Measurements from ENCODE around the gene FXYD7. TPM values are rescaled to one million over a fixed set of nuclear protein-coding genes. Genes with fewer than 3 reads are reported as not detected.

FXYD7 gene
- total and polyA plus RNA-seq, 4 donors = 12.1 to 281 (median 157) TPM

DNA sequence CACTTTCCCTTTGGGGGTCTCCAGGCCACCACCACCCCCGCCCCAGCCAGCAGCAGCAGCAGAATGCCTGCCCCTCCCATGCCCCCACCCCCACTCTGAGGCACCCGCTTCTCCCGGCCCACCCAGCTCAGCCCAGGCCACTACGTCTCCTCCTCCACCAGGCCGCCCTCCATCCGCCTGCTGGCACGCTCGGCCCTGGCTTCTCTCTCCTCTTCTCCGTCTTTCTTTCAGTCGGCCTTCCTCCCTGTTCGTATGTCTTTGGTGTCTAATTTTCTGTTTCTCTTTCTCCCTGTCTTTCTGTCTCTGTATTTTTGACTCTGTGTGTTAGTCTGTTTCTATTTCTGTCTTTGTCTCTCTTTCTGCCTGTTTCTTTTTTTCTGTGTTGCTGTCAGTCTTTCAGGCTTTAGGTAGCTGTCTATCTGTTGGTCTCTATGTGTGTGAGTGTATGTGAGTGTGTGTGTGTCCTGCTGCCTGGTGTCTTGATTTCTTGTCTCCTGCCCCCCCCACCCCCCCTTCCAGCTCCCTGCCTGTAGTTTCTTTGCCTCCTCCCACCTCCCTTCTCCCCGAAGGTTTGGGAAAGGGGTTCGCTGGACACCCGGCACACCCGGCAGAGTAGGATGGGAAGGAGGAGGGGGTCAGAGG, 8.3 kb upstream of the FXYD7 start, which contains the start of gene LGI4:
LGI4 (minus strand) TSS at position 459 of the 642 bp plus-strand sequence; CDS start at position 80, 379 bp downstream.
- Histone ChIP-seq H3K4me1 (ENCODE audit: control insufficient read depth, insufficient read depth, low read length) (peaks cover 50% of the 10 kb centered on the region), H3K36me3 (ENCODE audit: control insufficient read depth, insufficient read depth, low read length) (peaks cover 17% of the 10 kb centered on the region), H3K9me3 (ENCODE audit: control insufficient read depth, insufficient read depth, low read length) (no peaks in the 10 kb centered on the region), H3K4me3 (ENCODE audit: low read depth, low read length) (peak within 1 kb of the TSS; percentile 35), H3K27ac (ENCODE audit: low read depth, low read length) (peak within 1 kb of the TSS; percentile 80), H3K27me3 (ENCODE audit: control insufficient read depth, insufficient read depth, low read length) (no peaks in the 10 kb centered on the region)
- WGBS (ENCODE audit: insufficient coverage) = 39% methylated on average over 5 of the region's 15 CpGs
- DNase-seq (ENCODE audit: low read depth in 4 of 6, low spot score in 6 of 6) = peak in 1 of 6 donors; percentile 33

- Histone ChIP-seq H3K27me3 (ENCODE audit: control insufficient read depth, insufficient read depth, low read length) (peaks cover 2% of the 10 kb centered on the region), H3K4me3 (ENCODE audit: low read depth, low read length) (peak overlapping the region; percentile 35), H3K27ac (ENCODE audit: low read depth, low read length) (peak overlapping the region; percentile 80), H3K4me1 (ENCODE audit: control insufficient read depth, insufficient read depth, low read length) (peaks cover 57% of the 10 kb centered on the region), H3K9me3 (ENCODE audit: control insufficient read depth, insufficient read depth, low read length) (no peaks in the 10 kb centered on the region), H3K36me3 (ENCODE audit: control insufficient read depth, insufficient read depth, low read length) (peaks cover 16% of the 10 kb centered on the region)
- peak in 2 of 6 donors; percentile 91 to 93 for DNase-seq (ENCODE audit: low read depth in 4 of 6, low spot score in 6 of 6)
- 0% methylated on average over 3 of the region's 7 CpGs for WGBS (ENCODE audit: insufficient coverage)
These were observed 7.6 kb upstream of the FXYD7 start for GRCh38 chr19:35135389-35135909.

DNA sequence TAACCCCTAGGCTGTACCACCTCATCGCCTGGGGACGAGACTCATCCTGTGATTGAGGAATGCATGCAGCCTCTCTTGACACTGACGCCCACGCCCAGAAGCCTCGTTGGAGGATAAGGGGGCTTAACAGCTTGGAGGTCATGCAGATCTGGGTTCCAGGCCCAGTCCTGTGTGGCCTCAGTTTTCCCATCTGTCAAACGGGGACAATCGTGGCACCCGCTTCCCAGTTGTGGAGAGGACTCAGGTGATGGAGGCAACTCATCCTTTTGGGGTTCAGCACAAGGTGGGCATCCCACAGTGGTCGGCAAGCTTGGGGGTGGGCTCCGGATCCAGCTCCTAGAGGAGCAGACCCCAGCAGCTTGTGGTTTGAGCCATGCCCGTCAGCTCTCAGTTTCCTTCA, 6.8 kb upstream of the FXYD7 start:
- Histone ChIP-seq H3K36me3 (ENCODE audit: control insufficient read depth, insufficient read depth, low read length) (peaks cover 10% of the 10 kb centered on the region), H3K9me3 (ENCODE audit: control insufficient read depth, insufficient read depth, low read length) (no peaks in the 10 kb centered on the region), H3K4me1 (ENCODE audit: control insufficient read depth, insufficient read depth, low read length) (peaks cover 62% of the 10 kb centered on the region), H3K4me3 (ENCODE audit: low read depth, low read length) (no peak overlapping the region), H3K27me3 (ENCODE audit: control insufficient read depth, insufficient read depth, low read length) (peaks cover 3% of the 10 kb centered on the region), H3K27ac (ENCODE audit: low read depth, low read length) (peak overlapping the region; percentile 80)
- 90% methylated on average over 7 of the region's 11 CpGs for WGBS (ENCODE audit: insufficient coverage)
- no peak for DNase-seq (ENCODE audit: low read depth in 4 of 6, low spot score in 6 of 6)

GRCh38 chr19:35136977-35137702, 5.9 kb upstream of the FXYD7 start:
- Histone ChIP-seq H3K4me1 (ENCODE audit: control insufficient read depth, insufficient read depth, low read length) (peaks cover 71% of the 10 kb centered on the region), H3K27ac (ENCODE audit: low read depth, low read length) (no peak overlapping the region)
- 87% methylated on average over 8 of the region's 9 CpGs for WGBS (ENCODE audit: insufficient coverage)

GRCh38 chr19:35138305-35138892, 4.7 kb upstream of the FXYD7 start, which contains the start of gene FXYD1:
Gene FXYD1 (plus strand): TSS chr19:35138824. CDS start chr19:35140080, 1,256 bp downstream.
- Histone ChIP-seq H3K4me3 (ENCODE audit: low read depth, low read length) (peak within 1 kb of the TSS; percentile 45), H3K4me1 (ENCODE audit: control insufficient read depth, insufficient read depth, low read length) (peaks cover 82% of the 10 kb centered on the region), H3K27me3 (ENCODE audit: control insufficient read depth, insufficient read depth, low read length) (peaks cover 14% of the 10 kb centered on the region), H3K27ac (ENCODE audit: low read depth, low read length) (peak within 1 kb of the TSS; percentile 94), H3K9me3 (ENCODE audit: control insufficient read depth, insufficient read depth, low read length) (no peaks in the 10 kb centered on the region), H3K36me3 (ENCODE audit: control insufficient read depth, insufficient read depth, low read length) (peaks cover 3% of the 10 kb centered on the region)
- DNase-seq (ENCODE audit: low read depth in 4 of 6, low spot score in 6 of 6) = peak in 1 of 6 donors; percentile 77
- 15% methylated on average over 6 of the region's 18 CpGs for WGBS (ENCODE audit: insufficient coverage)

More at GRCh38 chr19:35136977-35137702, 5.9 kb upstream of the FXYD7 start:
- H3K9me3 ChIP-seq (ENCODE audit: control insufficient read depth, insufficient read depth, low read length) = no peaks in the 10 kb centered on the region
- no peak for DNase-seq (ENCODE audit: low read depth in 4 of 6, low spot score in 6 of 6)
- peaks cover 6% of the 10 kb centered on the region for H3K27me3 ChIP-seq (ENCODE audit: control insufficient read depth, insufficient read depth, low read length)
- H3K4me3 ChIP-seq (ENCODE audit: low read depth, low read length) = no peak overlapping the region
- H3K36me3 ChIP-seq (ENCODE audit: control insufficient read depth, insufficient read depth, low read length) = peaks cover 3% of the 10 kb centered on the region

DNA sequence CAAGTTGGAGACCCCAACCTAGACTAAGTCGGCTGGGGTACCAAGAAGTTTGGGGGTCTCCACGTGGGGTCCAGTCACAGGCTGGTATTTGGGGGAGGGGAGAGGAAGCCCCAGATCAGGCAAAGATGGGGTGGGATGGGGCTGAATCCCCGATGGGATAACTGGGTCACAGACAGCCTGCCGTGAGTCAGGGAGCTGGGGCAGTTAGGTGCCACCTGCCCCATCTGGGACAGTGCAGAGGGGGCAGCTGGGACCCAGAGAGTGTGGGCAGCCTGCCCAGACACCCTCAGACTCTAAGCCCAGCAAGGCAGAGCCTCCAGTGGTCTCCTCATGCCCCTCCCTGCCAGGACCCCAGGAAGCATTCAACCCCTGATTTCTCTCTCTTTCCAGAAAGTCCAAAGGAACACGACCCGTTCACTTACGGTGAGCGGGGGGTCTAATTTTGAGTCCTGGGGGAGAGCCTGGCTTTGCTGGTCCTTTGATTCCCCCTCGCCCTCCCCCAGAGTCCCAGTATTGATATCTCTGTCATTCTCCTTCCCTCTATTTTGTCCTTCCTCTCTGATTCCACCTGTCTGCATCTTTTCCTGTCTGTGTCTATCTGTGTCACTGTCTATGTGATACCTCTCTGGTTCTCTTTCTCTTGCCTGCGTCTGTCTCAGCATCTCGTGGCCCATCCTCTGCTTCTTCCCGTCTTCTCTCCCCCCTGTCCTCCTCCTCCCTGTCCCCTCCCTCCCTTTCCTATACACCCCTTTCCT, 2.7 kb upstream of the FXYD7 start:
- peak overlapping the region; percentile 45 for H3K4me3 ChIP-seq (ENCODE audit: low read depth, low read length)
- peaks cover 83% of the 10 kb centered on the region for H3K4me1 ChIP-seq (ENCODE audit: control insufficient read depth, insufficient read depth, low read length)
- DNase-seq (ENCODE audit: low read depth in 4 of 6, low spot score in 6 of 6) = no peak
- H3K36me3 ChIP-seq (ENCODE audit: control insufficient read depth, insufficient read depth, low read length) = peaks cover 3% of the 10 kb centered on the region
- peaks cover 18% of the 10 kb centered on the region for H3K27me3 ChIP-seq (ENCODE audit: control insufficient read depth, insufficient read depth, low read length)
- 52% methylated on average over 12 of the region's 12 CpGs for whole genome bisulfite sequencing (ENCODE audit: insufficient coverage)
- no peaks in the 10 kb centered on the region for H3K9me3 ChIP-seq (ENCODE audit: control insufficient read depth, insufficient read depth, low read length)
- H3K27ac ChIP-seq (ENCODE audit: low read depth, low read length) = peak overlapping the region; percentile 94

DNA sequence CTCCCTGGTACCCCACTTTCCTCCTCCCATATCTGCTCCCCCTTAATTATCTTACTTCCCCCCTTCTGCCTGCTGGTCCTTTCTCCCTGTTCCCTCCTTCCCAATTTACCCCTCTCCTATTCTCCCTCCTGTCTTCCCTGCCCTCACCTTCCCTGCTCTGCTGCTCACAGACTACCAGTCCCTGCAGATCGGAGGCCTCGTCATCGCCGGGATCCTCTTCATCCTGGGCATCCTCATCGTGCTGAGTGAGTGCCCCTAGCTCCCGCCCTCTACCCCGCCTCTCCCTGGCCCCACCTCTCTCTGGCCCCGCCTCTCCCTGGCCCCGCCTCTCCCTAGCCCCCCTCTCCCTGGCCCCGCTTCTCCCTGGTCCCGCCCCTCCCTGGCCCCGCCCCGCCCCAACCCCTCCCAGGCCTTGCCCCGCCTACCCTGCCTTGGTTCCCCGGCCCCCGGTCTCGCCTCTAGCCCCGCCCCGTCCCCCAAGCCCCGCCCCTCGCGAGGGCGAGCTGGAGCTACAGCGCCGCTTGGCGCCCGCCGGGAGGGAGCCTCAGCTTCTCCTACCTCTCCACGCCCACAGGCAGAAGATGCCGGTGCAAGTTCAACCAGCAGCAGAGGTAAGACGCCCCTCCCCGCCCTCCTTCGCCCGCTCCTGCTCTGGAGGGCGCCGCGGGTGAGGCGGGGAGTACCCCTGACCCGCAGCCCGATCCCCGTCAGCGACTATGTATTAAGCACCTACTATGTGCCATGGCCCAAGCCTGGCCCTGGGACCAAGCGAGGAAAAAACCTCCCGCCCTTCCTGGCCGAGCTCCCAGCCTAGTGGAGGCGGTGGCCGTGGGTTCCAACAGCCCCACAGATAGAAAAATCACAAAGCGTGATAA, 1.9 kb upstream of the FXYD7 start:
- Histone ChIP-seq H3K27ac (ENCODE audit: low read depth, low read length) (peak overlapping the region; percentile 94), H3K4me3 (ENCODE audit: low read depth, low read length) (peak overlapping the region; percentile 45), H3K4me1 (ENCODE audit: control insufficient read depth, insufficient read depth, low read length) (peaks cover 75% of the 10 kb centered on the region), H3K9me3 (ENCODE audit: control insufficient read depth, insufficient read depth, low read length) (no peaks in the 10 kb centered on the region), H3K36me3 (ENCODE audit: control insufficient read depth, insufficient read depth, low read length) (peaks cover 3% of the 10 kb centered on the region), H3K27me3 (ENCODE audit: control insufficient read depth, insufficient read depth, low read length) (peaks cover 18% of the 10 kb centered on the region)
- peak in 4 of 6 donors; percentile 63 to 96 (median 78) for DNase-seq (ENCODE audit: low read depth in 4 of 6, low spot score in 6 of 6)
- WGBS (ENCODE audit: insufficient coverage) = 4% methylated on average over 32 of the region's 48 CpGs

- peaks cover 18% of the 10 kb centered on the region for H3K27me3 ChIP-seq (ENCODE audit: control insufficient read depth, insufficient read depth, low read length)
- 8% methylated on average over 10 of the region's 21 CpGs for WGBS (ENCODE audit: insufficient coverage)
- peaks cover 69% of the 10 kb centered on the region for H3K4me1 ChIP-seq (ENCODE audit: control insufficient read depth, insufficient read depth, low read length)
- no peaks in the 10 kb centered on the region for H3K9me3 ChIP-seq (ENCODE audit: control insufficient read depth, insufficient read depth, low read length)
- peaks cover 3% of the 10 kb centered on the region for H3K36me3 ChIP-seq (ENCODE audit: control insufficient read depth, insufficient read depth, low read length)
- H3K27ac ChIP-seq (ENCODE audit: low read depth, low read length) = peak overlapping the region; percentile 60
- H3K4me3 ChIP-seq (ENCODE audit: low read depth, low read length) = peak overlapping the region; percentile 35
- peak in 2 of 6 donors; percentile 52 to 62 for DNase-seq (ENCODE audit: low read depth in 4 of 6, low spot score in 6 of 6)
These were observed 1.0 kb upstream of the FXYD7 start for GRCh38 chr19:35141837-35142605.
